ENCODE data around the gene NUP98. TPM values are rescaled to one million over a fixed set of nuclear protein-coding genes. Genes with fewer than 3 reads are reported as not detected.

The NUP98 gene
- total and polyA plus RNA-seq, 9 donors: 38.5 to 126 (median 77.6) TPM

GRCh38 chr11:3738241-3738640 lies 59.1 kb downstream of the NUP98 start:
- WGBS, 3 donors: 93 to 100% (median 94%) methylated on average over 1 of the region's 1 CpG

GRCh38 chr11:3737386-3737933 lies 59.9 kb downstream of the NUP98 start:
- Histone ChIP-seq H3K4me3 (no peak overlapping the region), H3K27me3 (no peaks in the 10 kb centered on the region), H3K36me3 (no peaks in the 10 kb centered on the region), H3K4me1 (ENCODE audit: insufficient read depth) (no peaks in the 10 kb centered on the region), H3K27ac (no peak overlapping the region), H3K9me3 (no peaks in the 10 kb centered on the region)
- DNase-seq: no peak
- TF ChIP-seq CTCF (IDR thresholded peaks at IDR 0.05) (no peak), EP300 (IDR thresholded peaks at IDR 0.05) (no peak), POLR2A (IDR thresholded peaks at IDR 0.05) (no peak)
- WGBS, 3 donors: 86 to 90% (median 90%) methylated on average over 11 of the region's 11 CpGs
- intact Hi-C loops (cut with DNase I): no loop called here

More at GRCh38 chr11:3738241-3738640, 59.1 kb downstream of the NUP98 start:
- Histone ChIP-seq H3K36me3 (no peaks in the 10 kb centered on the region), H3K27ac (no peak overlapping the region), H3K4me1 (ENCODE audit: insufficient read depth) (no peaks in the 10 kb centered on the region), H3K4me3 (no peak overlapping the region), H3K27me3 (no peaks in the 10 kb centered on the region), H3K9me3 (no peaks in the 10 kb centered on the region)
- DNase-seq: no peak
- TF ChIP-seq POLR2A (IDR thresholded peaks at IDR 0.05): no peak
- TF ChIP-seq EP300 (IDR thresholded peaks at IDR 0.05): no peak
- TF ChIP-seq CTCF (IDR thresholded peaks at IDR 0.05): no peak
- intact Hi-C loops (cut with DNase I): no loop called here

- Histone ChIP-seq H3K9me3 (no peaks in the 10 kb centered on the region), H3K4me3 (no peak overlapping the region), H3K27me3 (no peaks in the 10 kb centered on the region), H3K36me3 (no peaks in the 10 kb centered on the region), H3K4me1 (ENCODE audit: insufficient read depth) (no peaks in the 10 kb centered on the region), H3K27ac (no peak overlapping the region)
- TF ChIP-seq CTCF (IDR thresholded peaks at IDR 0.05) (no peak), POLR2A (IDR thresholded peaks at IDR 0.05) (no peak), EP300 (IDR thresholded peaks at IDR 0.05) (no peak)
- intact Hi-C loops (cut with DNase I): no loop called here
- DNase-seq: no peak
These were observed 60.5 kb downstream of the NUP98 start for GRCh38 chr11:3736816-3737215.

GRCh38 chr11:3735827-3736226 lies 61.5 kb downstream of the NUP98 start:
- no peaks in the 10 kb centered on the region for H3K9me3 ChIP-seq
- H3K4me1 ChIP-seq (ENCODE audit: insufficient read depth): no peaks in the 10 kb centered on the region
- 95 to 97% (median 97%) methylated on average over 4 of the region's 4 CpGs for WGBS, 3 donors
- H3K27me3 ChIP-seq: no peaks in the 10 kb centered on the region
- no peak overlapping the region for H3K4me3 ChIP-seq
- TF ChIP-seq POLR2A (IDR thresholded peaks at IDR 0.05) (no peak), CTCF (IDR thresholded peaks at IDR 0.05) (no peak), EP300 (IDR thresholded peaks at IDR 0.05) (no peak)
- H3K36me3 ChIP-seq: no peaks in the 10 kb centered on the region
- no peak overlapping the region for H3K27ac ChIP-seq
- no peak for DNase-seq
- intact Hi-C loops (cut with DNase I): no loop called here

All from ovary (tissue), 9 donors.